Adipose tissue (tissue), 3 donors: ENCODE data around the gene FBLN5. TPM values are rescaled to one million over a fixed set of nuclear protein-coding genes. Genes with fewer than 3 reads are reported as not detected.
"Not testable (repeated sequence)": the region's sequence is repeated elsewhere in the genome, so short reads cannot be mapped to it uniquely, and the experiment has no call there.

Source experiments
- H3K27ac ChIP-seq: one replicate; pipeline ENCODE4 v1.5.1; 2013; ENCODE audit warnings: low read depth, low read length
- WGBS, 3 donors: extraction: QIAGEN DNeasy Blood & Tissue Kit; methylation state at CpG; one replicate each; pipeline ENCODE4 v1.1.7; 2013; 5-methylcytosine and 5-hydroxymethylcytosine counted together
- polyA plus RNA-seq, 3 donors: library from polyadenylated mRNA; stranded (reverse); fragments of 200-250 nt; gene quantifications; one replicate each; pipeline ENCODE4 v1.2.3, GENCODE V29; 2013
- donor health status: healthy with polysubstance abuse.
- donor health status: Bipolar disorder and iron deficiency.
- donor health status: healthy.

Gene FBLN5
- polyA plus RNA-seq, 3 donors = 24.0 to 229 (median 120) TPM

DNA sequence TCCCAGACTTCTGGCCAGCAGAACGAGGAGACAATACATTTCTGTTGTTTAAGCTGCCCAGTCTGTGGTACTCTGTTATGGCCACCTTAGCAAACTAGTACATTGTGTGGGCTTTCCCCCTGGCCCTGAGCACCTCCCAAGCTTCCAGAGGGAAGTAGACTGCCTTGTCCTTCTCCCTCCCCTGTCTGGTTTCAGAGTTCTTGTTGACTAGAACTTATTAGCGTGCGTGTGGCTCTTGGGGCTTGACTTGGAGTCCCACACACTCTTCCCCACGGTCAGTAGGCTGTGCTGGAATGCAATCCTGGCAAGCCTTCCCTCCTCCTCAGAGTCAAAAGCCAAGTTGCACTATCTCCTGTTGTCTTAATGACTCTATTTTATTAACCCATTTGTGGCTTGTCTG, 27.7 kb downstream of the FBLN5 start:
- WGBS, 3 donors = 39 to 72% (median 48%) methylated on average over 4 of the region's 4 CpGs
- no peak overlapping the region for H3K27ac ChIP-seq

- 47 to 59% (median 59%) methylated on average over 5 of the region's 5 CpGs for WGBS, 3 donors
- H3K27ac ChIP-seq = no peak overlapping the region
These were observed 29.2 kb downstream of the FBLN5 start for GRCh38 chr14:91918186-91918883.

DNA sequence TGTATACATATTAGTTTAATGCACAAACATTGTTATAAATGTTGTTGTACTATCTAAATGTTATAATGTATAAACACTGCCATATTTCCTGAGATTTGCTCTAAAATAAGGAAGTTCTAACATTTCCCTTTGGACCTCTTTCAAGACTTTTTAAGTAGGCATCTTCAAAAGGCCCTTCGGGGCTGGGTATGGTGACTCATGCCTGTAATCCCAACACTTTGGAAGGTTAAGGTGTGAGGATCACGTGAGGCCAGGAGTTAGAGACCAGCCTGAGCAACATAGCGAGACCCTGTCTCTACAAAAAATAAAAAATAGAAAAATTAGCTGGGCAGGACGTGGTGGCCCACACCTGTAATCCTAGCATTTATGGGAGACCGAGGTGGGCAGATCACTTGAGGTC, 35.5 kb downstream of the FBLN5 start:
- WGBS, 3 donors = 76 to 77% (median 76%) methylated on average over 5 of the region's 5 CpGs
- no peak overlapping the region for H3K27ac ChIP-seq

GRCh38 chr14:91911474-91912032, 35.9 kb downstream of the FBLN5 start:
- H3K27ac ChIP-seq = no peak overlapping the region
- WGBS, 3 donors = 29 to 37% (median 32%) methylated on average over 9 of the region's 9 CpGs

- 66 to 81% (median 80%) methylated on average over 9 of the region's 9 CpGs for WGBS, 3 donors
- no peak overlapping the region for H3K27ac ChIP-seq
These were observed 37.3 kb downstream of the FBLN5 start for GRCh38 chr14:91910196-91910595.

DNA sequence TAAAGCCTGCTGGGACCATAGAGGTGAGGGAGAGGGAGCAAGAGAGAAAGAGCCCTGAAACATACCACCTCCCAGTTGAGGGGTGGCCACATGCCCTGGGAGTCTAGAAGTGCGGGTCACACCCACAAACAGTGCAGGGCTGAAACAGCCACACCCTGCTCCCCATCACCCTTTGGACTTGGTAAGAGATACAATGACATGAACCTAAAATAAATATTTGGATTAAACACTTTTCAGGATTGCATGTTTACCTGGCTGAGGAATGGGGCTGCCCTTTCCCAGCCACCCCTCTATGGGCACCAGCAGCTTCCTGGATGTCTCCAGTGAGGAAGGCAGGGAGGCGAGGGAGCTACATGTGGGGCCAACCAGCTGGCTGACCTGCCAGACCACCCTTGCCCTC, 41.1 kb downstream of the FBLN5 start:
- WGBS, 3 donors = 71 to 100% (median 92%) methylated on average over 2 of the region's 2 CpGs
- no peak overlapping the region for H3K27ac ChIP-seq

DNA sequence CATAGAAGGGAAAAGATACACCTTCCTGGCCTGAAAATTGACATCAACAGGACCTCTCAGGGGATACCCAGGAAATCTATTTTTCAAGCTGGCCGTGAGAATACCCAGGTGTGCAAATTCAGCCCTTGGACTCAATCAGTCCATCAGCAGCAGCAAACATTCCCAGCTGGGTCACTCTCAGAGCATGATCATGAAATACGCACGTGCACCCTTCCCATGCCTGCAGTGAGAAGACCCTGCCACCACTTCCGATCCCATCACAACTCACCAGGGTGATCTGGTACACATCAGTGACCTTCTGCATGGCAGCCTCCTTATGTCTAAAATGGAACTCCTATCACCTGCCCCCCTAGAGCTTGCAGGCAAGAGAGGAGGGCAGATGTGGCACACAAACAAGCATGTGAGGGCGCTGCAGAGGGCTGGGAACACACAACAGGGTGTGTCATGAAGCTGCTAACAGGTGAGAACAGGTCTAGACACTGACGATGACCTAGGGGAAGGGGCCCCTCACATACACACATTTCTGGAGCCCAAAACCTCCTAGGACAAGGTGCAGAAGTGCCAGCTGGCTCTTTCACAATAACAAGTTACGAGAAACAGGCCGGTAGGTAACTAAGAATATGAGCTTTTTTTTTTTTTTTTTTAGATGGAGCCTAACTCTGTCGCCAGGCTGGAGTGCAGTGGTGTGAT, 42.4 kb downstream of the FBLN5 start:
- no peak overlapping the region for H3K27ac ChIP-seq
- 39 to 94% (median 92%) methylated on average over 9 of the region's 9 CpGs for WGBS, 3 donors

DNA sequence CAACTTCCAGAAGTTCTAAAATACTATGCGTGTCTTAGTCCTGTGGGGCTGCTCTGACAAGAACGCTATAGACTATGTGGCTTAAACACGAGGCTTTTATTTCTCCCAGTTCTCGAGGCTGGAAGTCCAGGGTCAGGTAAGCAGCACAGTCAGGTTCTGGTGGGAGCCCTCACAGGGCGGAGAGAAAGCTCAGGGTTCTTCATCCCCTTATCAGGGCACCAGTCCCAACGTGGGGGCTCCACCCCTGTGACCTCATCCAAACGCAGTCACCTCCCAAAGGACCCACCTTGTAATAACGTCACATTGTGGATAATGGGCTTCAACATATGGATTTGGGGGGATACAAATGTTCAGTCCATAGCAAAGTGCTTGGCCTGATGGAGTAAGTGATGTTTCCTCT, 43.0 kb downstream of the FBLN5 start:
- 54 to 79% (median 78%) methylated on average over 8 of the region's 8 CpGs for WGBS, 3 donors
- no peak overlapping the region for H3K27ac ChIP-seq

DNA sequence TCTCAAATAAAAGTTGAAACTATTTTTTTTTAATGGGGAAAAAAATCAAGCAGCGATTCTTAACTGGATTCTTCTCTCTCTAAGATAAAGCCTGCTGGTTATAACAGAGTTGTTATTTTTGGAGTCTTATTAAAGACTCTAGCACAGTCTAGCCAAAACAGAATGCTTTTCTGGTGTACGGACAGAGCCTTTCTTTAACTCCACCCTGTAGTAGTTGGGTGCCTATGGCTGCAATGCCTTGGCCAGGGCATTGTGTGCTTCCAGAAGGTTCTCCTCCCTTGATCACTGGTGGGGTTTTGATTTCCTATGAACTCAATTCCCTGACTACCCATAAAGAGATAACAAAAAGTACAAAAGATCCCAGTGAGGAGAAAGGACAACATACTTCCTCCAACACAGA, 44.4 kb downstream of the FBLN5 start:
- 43 to 63% (median 47%) methylated on average over 2 of the region's 2 CpGs for WGBS, 3 donors
- no peak overlapping the region for H3K27ac ChIP-seq

DNA sequence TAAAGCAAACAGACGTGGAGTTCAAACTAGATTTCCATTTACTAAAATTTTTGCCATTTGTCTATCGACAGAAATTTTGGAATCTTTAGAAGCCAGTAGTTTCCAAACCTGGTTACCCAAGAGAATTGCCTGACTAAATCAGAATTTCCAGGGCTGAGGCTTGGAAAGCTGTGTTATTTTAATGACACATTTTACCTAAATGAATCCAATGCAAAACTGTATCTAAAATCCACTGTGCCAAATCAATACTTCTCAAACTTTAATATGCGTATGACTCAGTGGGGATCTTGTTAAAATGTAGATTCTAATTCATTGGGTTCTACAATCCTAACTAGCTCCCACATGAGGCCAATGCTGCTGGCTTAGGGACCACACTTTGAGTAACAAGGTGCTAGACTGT, 45.2 kb downstream of the FBLN5 start:
- WGBS, 3 donors = 67 to 81% (median 76%) methylated on average over 3 of the region's 3 CpGs
- no peak overlapping the region for H3K27ac ChIP-seq

GRCh38 chr14:91901449-91902226, 45.9 kb downstream of the FBLN5 start:
- H3K27ac ChIP-seq = no peak overlapping the region
- WGBS, 3 donors = 34 to 70% (median 60%) methylated on average over 9 of the region's 9 CpGs

GRCh38 chr14:91899806-91900205, 47.7 kb downstream of the FBLN5 start:
- 36 to 66% (median 59%) methylated on average over 4 of the region's 4 CpGs for WGBS, 3 donors
- H3K27ac ChIP-seq = no peak overlapping the region

GRCh38 chr14:91899213-91899612, 48.3 kb downstream of the FBLN5 start:
- 39 to 89% (median 83%) methylated on average over 4 of the region's 4 CpGs for WGBS, 3 donors
- H3K27ac ChIP-seq = no peak overlapping the region

DNA sequence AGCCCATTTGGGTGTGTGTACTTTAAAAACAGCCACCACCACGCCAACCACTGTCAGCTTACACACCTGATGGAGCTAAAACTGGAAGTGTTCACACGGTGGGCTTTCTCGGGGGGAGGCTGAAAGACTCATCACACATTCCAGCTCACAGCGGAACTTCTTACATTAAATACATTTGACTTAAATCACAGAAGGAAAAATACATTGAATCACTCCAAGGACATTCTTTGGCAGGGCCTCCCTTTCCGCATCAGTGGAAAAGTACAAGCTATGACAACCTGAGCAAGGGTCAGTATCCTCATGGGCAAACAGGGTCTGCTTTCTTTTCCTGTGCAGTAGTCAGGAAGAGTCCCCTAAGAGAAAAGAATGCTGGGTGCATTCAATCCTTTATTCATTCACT, 49.1 kb downstream of the FBLN5 start:
- H3K27ac ChIP-seq = no peak overlapping the region
- 43 to 88% (median 86%) methylated on average over 5 of the region's 5 CpGs for WGBS, 3 donors

DNA sequence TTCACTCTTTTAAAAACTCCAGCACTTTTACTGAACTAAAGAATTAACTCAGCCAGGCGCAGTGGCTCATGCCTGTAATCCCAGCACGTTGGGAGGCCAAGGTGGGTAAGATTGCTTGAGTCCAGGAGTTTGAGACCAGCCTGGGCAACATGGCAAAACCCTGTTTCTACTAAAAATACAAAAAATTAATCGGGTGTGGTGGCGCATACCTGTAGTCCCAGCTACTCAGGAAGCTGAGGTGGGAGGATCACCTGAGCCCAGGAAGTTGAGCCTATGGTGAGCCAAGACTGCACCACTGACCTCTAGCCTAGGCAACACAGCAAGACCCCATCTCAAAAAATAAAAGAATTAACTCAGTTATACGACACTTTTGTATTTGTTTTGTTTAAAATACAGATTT, 49.8 kb downstream of the FBLN5 start:
- 82 to 91% (median 87%) methylated on average over 5 of the region's 5 CpGs for WGBS, 3 donors
- not testable (repeated sequence) for H3K27ac ChIP-seq

DNA sequence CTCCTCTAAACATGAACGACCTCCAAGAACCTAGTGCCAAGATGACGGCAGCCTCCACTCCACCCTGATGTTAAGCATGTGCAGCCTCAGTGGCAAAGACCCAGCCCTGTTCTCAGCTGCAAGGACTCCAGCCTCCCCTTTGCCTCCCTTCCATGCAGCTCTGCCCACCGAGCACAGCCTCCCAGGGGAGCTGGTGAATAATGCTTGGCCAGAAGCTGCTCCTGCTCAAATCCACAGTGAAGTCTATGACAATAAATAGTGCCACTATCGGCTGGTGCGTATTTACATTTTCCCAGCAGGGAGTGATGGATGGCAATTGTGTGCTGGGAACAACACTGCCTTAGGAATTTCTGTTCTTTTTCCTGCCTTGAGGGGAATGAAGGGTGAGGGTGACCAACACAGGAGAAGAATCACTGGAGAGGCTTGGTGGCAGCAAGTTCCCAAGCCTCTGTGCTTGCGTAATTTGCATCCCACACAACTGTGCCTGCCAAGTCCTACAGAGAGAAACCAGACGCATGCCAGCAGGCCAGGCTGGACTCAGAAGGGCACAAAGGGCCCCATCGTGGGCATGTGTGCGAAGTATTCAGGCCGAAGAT, 50.3 kb downstream of the FBLN5 start:
- no peak overlapping the region for H3K27ac ChIP-seq
- 19 to 52% (median 44%) methylated on average over 10 of the region's 10 CpGs for WGBS, 3 donors

DNA sequence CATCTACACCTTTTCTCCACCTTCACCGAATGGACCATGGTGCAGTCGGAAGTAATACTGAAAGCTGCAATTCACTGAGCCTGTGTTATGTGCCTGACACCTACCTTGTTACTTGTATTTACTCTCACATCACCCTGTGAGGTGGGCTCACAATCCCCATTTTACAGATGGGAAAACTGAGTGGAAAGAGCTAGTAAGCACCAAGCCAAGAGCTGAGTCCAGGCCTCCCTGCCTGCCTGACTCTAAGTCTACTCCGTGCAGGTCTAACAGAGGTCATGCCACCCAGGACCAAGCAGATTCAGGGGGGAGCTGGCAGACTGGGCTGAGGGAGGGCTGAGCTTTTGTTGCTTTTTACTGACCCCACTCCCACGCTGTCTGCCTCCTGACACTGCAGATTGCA, 51.1 kb downstream of the FBLN5 start:
- WGBS, 3 donors = 97 to 99% (median 98%) methylated on average over 4 of the region's 4 CpGs
- H3K27ac ChIP-seq = no peak overlapping the region

DNA sequence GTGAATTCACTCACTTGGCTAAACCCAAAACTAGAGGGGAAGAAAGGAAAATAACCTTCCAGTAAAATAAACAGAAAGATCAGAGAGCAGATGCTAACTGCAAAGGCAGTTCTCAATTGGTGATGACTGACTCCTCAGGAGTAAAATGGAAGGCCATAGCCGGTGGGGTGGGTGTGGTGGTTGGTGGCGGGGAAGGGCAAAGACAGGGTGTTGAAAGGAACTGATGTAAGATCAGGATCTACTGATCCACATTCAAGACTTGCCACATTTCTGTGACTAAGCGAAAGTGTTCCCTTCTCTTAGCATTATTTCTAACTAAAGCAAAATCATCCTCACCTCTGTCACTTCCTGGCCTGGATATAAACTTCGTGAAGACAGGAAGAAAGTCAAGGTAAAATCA, 53.8 kb downstream of the FBLN5 start:
- no peak overlapping the region for H3K27ac ChIP-seq
- 45 to 90% (median 65%) methylated on average over 4 of the region's 4 CpGs for WGBS, 3 donors

GRCh38 chr14:91893007-91893406, 54.5 kb downstream of the FBLN5 start:
- H3K27ac ChIP-seq = no peak overlapping the region
- WGBS, 3 donors = 44 to 60% (median 48%) methylated on average over 7 of the region's 7 CpGs
